GM23338 (cell line): ENCODE results near the gene USH1C. TPM values are rescaled to one million over a fixed set of nuclear protein-coding genes. Genes with fewer than 3 reads are reported as not detected.

Experiments
- ATAC-seq: fragments of 200-7000 bp; cut with Tn5 transposase; 3 replicates; pipeline ENCODE4 v1.9.1; 2020
- DNase-seq: peaks from one replicate; pipeline ENCODE4 v3.0.0-alpha.2; 2015; ENCODE audit warnings: low spot score
- H2AFZ ChIP-seq: fragments of 200-600 bp; sonication (generic); 2 replicates; pipeline ENCODE4 v1.8.0; 2016; ENCODE audit warnings: antibody characterized with exemption, mild to moderate bottlenecking, moderate library complexity
- H3F3A ChIP-seq: fragments of 200-600 bp; sonication (generic); replicated peaks from 2 replicates; pipeline ENCODE4 v1.8.0; 2017; ENCODE audit warnings: antibody characterized with exemption, mixed run types, low read depth
- H3K27ac ChIP-seq: fragments of 200-600 bp; sonication (generic); 2 replicates; pipeline ENCODE4 v1.6.1; 2016; ENCODE audit warnings: low read depth
- H3K27me3 ChIP-seq: fragments of 200-600 bp; sonication (generic); 2 replicates; pipeline ENCODE4 v1.8.0; 2016; ENCODE audit warnings: mild to moderate bottlenecking, mixed run types, moderate library complexity; ENCODE audit not compliant: insufficient read depth
- H3K36me3 ChIP-seq: fragments of 200-600 bp; sonication (generic); 2 replicates; pipeline ENCODE4 v1.8.0; 2016; ENCODE audit warnings: mild to moderate bottlenecking; ENCODE audit not compliant: insufficient read depth
- H3K4me1 ChIP-seq: fragments of 200-600 bp; sonication (generic); 2 replicates; pipeline ENCODE4 v1.8.0; 2016; ENCODE audit warnings: mild to moderate bottlenecking, moderate library complexity; ENCODE audit not compliant: insufficient read depth
- H3K4me2 ChIP-seq: fragments of 200-600 bp; sonication (generic); 2 replicates; pipeline ENCODE4 v1.7.1; 2017; ENCODE audit warnings: mixed run types
- H3K4me3 ChIP-seq: fragments of 200-600 bp; sonication (generic); 2 replicates; pipeline ENCODE4 v1.6.1; 2016; ENCODE audit warnings: mixed run types
- H3K79me2 ChIP-seq: fragments of 200-600 bp; sonication (generic); replicated peaks from 2 replicates; pipeline ENCODE4 v1.8.0; 2017; ENCODE audit warnings: mild to moderate bottlenecking; ENCODE audit not compliant: insufficient read depth
- H3K9me2 ChIP-seq: fragments of 200-600 bp; sonication (generic); 2 replicates; pipeline ENCODE4 v1.8.0; 2017; ENCODE audit not compliant: insufficient read depth
- H4K20me1 ChIP-seq: fragments of 200-600 bp; sonication (generic); replicated peaks from 2 replicates; pipeline ENCODE4 v1.8.0; 2017; ENCODE audit warnings: mild to moderate bottlenecking; ENCODE audit not compliant: insufficient read depth
- H3K27ac Mint-ChIP-seq: 2 replicates; pipeline ENCODE4 v1.8.0; 2020; ENCODE audit warnings: inconsistent platforms, mild to moderate bottlenecking, moderate library complexity, mixed read lengths
- H3K27me3 Mint-ChIP-seq: 3 replicates; pipeline ENCODE4 v1.8.0; 2022; ENCODE audit warnings: low read depth, mild to moderate bottlenecking, moderate library complexity, mixed read lengths, inconsistent platforms; ENCODE audit not compliant: insufficient read depth, poor library complexity
- H3K36me3 Mint-ChIP-seq: 3 replicates; pipeline ENCODE4 v1.8.0; 2021; ENCODE audit warnings: low read depth, mild to moderate bottlenecking, inconsistent platforms, moderate library complexity, mixed read lengths
- H3K4me1 Mint-ChIP-seq: 3 replicates; pipeline ENCODE4 v1.8.0; 2020; ENCODE audit warnings: mild to moderate bottlenecking, inconsistent platforms, mixed read lengths
- H3K4me3 Mint-ChIP-seq: 3 replicates; pipeline ENCODE4 v1.8.0; 2021; ENCODE audit warnings: moderate library complexity, mild to moderate bottlenecking, inconsistent platforms, mixed read lengths
- H3K9me3 Mint-ChIP-seq: 3 replicates; pipeline ENCODE4 v1.8.0; 2020; ENCODE audit warnings: moderate library complexity, mild to moderate bottlenecking, inconsistent platforms, mixed read lengths
- CREB1 ChIP-seq: fragments of 250-450 bp; sonication (Bioruptor Pico); IDR thresholded peaks from 2 replicates; pipeline ENCODE4 v1.5.0; 2020; ENCODE audit warnings: low read depth, mild to moderate bottlenecking, moderate library complexity
- CTCF ChIP-seq, 2 experiments: fragments of 200-600 bp in 1 of 2; sonication (generic) in 1 of 2; conservative IDR thresholded peaks; 2 replicates each; pipeline versions ENCODE4 v1.5.1 to v1.6.1; 2016 to 2017; ENCODE audit warnings: antibody characterized with exemption in 2 of 2, low read depth in 2 of 2, mild to moderate bottlenecking in 2 of 2, moderate library complexity in 1 of 2
- EZH2 ChIP-seq: fragments of 200-600 bp; sonication (generic); IDR thresholded peaks from one replicate; pipeline ENCODE4 v1.8.0; 2017; ENCODE audit warnings: antibody characterized with exemption, mild to moderate bottlenecking, low read depth; ENCODE audit not compliant: unreplicated experiment
- EZH2phosphoT487 ChIP-seq: fragments of 200-600 bp; sonication (generic); IDR thresholded peaks from one replicate; pipeline ENCODE4 v1.8.1; 2018; ENCODE audit warnings: antibody characterized with exemption; ENCODE audit not compliant: unreplicated experiment
- JUNB ChIP-seq: IDR thresholded peaks from one replicate; pipeline ENCODE4 v1.6.1; 2016; ENCODE audit warnings: antibody characterized with exemption; ENCODE audit not compliant: unreplicated experiment
- NANOG ChIP-seq: IDR thresholded peaks from 2 replicates; pipeline ENCODE4 v1.6.1; 2016; ENCODE audit warnings: antibody characterized with exemption, borderline replicate concordance
- POLR2AphosphoS5 ChIP-seq: IDR thresholded peaks from 2 replicates; pipeline ENCODE4 v1.6.1; 2016; ENCODE audit warnings: antibody characterized with exemption, low read depth
- STAT1 ChIP-seq: IDR thresholded peaks from one replicate; pipeline ENCODE4 v1.6.1; 2016; ENCODE audit warnings: antibody characterized with exemption; ENCODE audit not compliant: unreplicated experiment
- ZNF114 ChIP-seq: fragments of 250-450 bp; sonication (Bioruptor Pico); IDR thresholded peaks from 2 replicates; pipeline ENCODE4 v1.5.0; 2020; ENCODE audit warnings: mild to moderate bottlenecking, moderate library complexity
- ZNF331 ChIP-seq: fragments of 250-450 bp; sonication (Bioruptor Pico); IDR thresholded peaks from 2 replicates; pipeline ENCODE4 v1.5.0; 2020; ENCODE audit warnings: low read depth, mild to moderate bottlenecking, moderate library complexity
- polyA plus RNA-seq: library from polyadenylated mRNA; unstranded; fragments of >200 nt; fragmentation: Nextera tagmentation; extraction: Ambion mirVana; gene quantifications from 2 replicates; pipeline ENCODE4 v1.2.1, GENCODE V29; 2016
- total RNA-seq: library from RNA; depleted of rRNA; stranded (reverse); fragments of >200 nt; shearing (Covaris generic); gene quantifications from 2 replicates; pipeline ENCODE4 v1.2.3, GENCODE V29; 2014
- TF ChIP-seq, protein P1 (sequence below): IDR thresholded peaks from 2 replicates; pipeline ENCODE4 v1.6.1; 2016; ENCODE audit warnings: antibody characterized with exemption
- TF ChIP-seq, protein P2 (sequence below): fragments of 250-450 bp; sonication (Bioruptor Pico); IDR thresholded peaks from 2 replicates; pipeline ENCODE4 v1.5.0; 2020; ENCODE audit warnings: mild to moderate bottlenecking, moderate library complexity
- TF ChIP-seq, protein P3 (sequence below): IDR thresholded peaks from one replicate; pipeline ENCODE4 v1.6.1; 2018; ENCODE audit warnings: antibody characterized with exemption; ENCODE audit not compliant: unreplicated experiment

USH1C gene
- total and polyA plus RNA-seq, 2 experiments from 2014 or later: 1.3 to 1.8 TPM

DNA sequence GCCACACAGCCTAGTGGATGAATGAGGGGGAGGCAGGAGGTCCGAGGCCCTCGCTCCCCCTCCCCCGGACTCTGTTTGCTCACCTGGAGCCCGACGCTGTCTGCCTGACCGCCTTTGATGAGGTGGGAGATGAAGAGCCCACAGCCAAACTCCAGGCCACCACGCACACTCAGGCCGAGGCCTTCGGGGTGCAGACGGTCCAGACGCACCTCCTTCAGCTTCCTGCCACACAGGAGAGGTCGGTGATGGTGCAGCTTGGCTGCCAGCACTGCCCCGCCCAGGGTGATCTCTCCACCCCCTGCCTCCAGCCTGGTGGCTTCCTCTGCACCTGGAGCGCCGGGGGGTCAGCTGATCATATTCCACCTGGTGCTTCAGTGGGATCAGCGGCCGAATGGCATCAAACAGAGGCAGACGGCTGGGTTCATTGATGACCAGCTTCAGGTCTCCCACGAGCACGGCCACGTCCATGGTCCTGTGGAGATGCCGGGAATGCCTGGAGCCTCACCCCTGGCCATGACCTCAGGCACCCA lies 13.1 kb downstream of the USH1C start:
- Mint-ChIP-seq H3K36me3 (no peaks in the 10 kb centered on the region), H3K9me3 (no peaks in the 10 kb centered on the region), H3K27me3 (peaks cover 5% of the 10 kb centered on the region), H3K4me3 (no peak overlapping the region), H3K27ac (no peak overlapping the region), H3K4me1 (peaks cover 7% of the 10 kb centered on the region)
- Histone ChIP-seq H3K4me1 (no peaks in the 10 kb centered on the region; the same call in 1 of the 2 replicates), H3K4me3 (no peak overlapping the region), H3K79me2 (no peaks in the 10 kb centered on the region), H2AFZ (no peak overlapping the region), H3F3A (no peaks in the 10 kb centered on the region), H3K27me3 (no peaks in the 10 kb centered on the region), H4K20me1 (no peaks in the 10 kb centered on the region), H3K36me3 (no peaks in the 10 kb centered on the region), H3K4me2 (no peak overlapping the region), H3K9me2 (no peaks in the 10 kb centered on the region), H3K27ac (no peak overlapping the region)
- ATAC-seq (no peak), DNase-seq (no peak)
- TF ChIP-seq NANOG: no peak
- TF ChIP-seq STAT1: no peak
- TF ChIP-seq CTCF (conservative IDR thresholded peaks at IDR 0.05; ENCODE audit: low read depth in 2 of 2): no peak
- no peak for TF ChIP-seq JUNB
- no peak for TF ChIP-seq ZNF114 (CRISPR knock-in tag)
- TF ChIP-seq, protein P1, sequence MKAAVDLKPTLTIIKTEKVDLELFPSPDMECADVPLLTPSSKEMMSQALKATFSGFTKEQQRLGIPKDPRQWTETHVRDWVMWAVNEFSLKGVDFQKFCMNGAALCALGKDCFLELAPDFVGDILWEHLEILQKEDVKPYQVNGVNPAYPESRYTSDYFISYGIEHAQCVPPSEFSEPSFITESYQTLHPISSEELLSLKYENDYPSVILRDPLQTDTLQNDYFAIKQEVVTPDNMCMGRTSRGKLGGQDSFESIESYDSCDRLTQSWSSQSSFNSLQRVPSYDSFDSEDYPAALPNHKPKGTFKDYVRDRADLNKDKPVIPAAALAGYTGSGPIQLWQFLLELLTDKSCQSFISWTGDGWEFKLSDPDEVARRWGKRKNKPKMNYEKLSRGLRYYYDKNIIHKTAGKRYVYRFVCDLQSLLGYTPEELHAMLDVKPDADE: no peak
- TF ChIP-seq ZNF331 (CRISPR knock-in tag): no peak
- no peak for TF ChIP-seq EZH2phosphoT487
- TF ChIP-seq, protein P2, sequence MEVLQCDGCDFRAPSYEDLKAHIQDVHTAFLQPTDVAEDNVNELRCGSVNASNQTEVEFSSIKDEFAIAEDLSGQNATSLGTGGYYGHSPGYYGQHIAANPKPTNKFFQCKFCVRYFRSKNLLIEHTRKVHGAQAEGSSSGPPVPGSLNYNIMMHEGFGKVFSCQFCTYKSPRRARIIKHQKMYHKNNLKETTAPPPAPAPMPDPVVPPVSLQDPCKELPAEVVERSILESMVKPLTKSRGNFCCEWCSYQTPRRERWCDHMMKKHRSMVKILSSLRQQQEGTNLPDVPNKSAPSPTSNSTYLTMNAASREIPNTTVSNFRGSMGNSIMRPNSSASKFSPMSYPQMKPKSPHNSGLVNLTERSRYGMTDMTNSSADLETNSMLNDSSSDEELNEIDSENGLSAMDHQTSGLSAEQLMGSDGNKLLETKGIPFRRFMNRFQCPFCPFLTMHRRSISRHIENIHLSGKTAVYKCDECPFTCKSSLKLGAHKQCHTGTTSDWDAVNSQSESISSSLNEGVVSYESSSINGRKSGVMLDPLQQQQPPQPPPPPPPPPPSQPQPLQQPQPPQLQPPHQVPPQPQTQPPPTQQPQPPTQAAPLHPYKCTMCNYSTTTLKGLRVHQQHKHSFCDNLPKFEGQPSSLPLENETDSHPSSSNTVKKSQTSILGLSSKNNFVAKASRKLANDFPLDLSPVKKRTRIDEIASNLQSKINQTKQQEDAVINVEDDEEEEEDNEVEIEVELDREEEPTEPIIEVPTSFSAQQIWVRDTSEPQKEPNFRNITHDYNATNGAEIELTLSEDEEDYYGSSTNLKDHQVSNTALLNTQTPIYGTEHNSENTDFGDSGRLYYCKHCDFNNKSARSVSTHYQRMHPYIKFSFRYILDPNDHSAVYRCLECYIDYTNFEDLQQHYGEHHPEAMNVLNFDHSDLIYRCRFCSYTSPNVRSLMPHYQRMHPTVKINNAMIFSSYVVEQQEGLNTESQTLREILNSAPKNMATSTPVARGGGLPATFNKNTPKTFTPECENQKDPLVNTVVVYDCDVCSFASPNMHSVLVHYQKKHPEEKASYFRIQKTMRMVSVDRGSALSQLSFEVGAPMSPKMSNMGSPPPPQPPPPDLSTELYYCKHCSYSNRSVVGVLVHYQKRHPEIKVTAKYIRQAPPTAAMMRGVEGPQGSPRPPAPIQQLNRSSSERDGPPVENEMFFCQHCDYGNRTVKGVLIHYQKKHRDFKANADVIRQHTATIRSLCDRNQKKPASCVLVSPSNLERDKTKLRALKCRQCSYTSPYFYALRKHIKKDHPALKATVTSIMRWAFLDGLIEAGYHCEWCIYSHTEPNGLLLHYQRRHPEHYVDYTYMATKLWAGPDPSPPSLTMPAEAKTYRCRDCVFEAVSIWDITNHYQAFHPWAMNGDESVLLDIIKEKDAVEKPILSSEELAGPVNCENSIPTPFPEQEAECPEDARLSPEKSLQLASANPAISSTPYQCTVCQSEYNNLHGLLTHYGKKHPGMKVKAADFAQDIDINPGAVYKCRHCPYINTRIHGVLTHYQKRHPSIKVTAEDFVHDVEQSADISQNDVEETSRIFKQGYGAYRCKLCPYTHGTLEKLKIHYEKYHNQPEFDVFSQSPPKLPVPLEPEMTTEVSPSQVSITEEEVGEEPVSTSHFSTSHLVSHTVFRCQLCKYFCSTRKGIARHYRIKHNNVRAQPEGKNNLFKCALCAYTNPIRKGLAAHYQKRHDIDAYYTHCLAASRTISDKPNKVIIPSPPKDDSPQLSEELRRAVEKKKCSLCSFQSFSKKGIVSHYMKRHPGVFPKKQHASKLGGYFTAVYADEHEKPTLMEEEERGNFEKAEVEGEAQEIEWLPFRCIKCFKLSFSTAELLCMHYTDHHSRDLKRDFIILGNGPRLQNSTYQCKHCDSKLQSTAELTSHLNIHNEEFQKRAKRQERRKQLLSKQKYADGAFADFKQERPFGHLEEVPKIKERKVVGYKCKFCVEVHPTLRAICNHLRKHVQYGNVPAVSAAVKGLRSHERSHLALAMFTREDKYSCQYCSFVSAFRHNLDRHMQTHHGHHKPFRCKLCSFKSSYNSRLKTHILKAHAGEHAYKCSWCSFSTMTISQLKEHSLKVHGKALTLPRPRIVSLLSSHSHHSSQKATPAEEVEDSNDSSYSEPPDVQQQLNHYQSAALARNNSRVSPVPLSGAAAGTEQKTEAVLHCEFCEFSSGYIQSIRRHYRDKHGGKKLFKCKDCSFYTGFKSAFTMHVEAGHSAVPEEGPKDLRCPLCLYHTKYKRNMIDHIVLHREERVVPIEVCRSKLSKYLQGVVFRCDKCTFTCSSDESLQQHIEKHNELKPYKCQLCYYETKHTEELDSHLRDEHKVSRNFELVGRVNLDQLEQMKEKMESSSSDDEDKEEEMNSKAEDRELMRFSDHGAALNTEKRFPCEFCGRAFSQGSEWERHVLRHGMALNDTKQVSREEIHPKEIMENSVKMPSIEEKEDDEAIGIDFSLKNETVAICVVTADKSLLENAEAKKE (CRISPR knock-in tag): no peak
- TF ChIP-seq, protein P3, sequence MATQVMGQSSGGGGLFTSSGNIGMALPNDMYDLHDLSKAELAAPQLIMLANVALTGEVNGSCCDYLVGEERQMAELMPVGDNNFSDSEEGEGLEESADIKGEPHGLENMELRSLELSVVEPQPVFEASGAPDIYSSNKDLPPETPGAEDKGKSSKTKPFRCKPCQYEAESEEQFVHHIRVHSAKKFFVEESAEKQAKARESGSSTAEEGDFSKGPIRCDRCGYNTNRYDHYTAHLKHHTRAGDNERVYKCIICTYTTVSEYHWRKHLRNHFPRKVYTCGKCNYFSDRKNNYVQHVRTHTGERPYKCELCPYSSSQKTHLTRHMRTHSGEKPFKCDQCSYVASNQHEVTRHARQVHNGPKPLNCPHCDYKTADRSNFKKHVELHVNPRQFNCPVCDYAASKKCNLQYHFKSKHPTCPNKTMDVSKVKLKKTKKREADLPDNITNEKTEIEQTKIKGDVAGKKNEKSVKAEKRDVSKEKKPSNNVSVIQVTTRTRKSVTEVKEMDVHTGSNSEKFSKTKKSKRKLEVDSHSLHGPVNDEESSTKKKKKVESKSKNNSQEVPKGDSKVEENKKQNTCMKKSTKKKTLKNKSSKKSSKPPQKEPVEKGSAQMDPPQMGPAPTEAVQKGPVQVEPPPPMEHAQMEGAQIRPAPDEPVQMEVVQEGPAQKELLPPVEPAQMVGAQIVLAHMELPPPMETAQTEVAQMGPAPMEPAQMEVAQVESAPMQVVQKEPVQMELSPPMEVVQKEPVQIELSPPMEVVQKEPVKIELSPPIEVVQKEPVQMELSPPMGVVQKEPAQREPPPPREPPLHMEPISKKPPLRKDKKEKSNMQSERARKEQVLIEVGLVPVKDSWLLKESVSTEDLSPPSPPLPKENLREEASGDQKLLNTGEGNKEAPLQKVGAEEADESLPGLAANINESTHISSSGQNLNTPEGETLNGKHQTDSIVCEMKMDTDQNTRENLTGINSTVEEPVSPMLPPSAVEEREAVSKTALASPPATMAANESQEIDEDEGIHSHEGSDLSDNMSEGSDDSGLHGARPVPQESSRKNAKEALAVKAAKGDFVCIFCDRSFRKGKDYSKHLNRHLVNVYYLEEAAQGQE: no peak
- no peak for TF ChIP-seq CREB1 (CRISPR knock-in tag)
- TF ChIP-seq POLR2AphosphoS5: no peak
- no peak for TF ChIP-seq EZH2
